Liver (tissue), 9 donors: ENCODE measurements around the gene NAV2. TPM values are rescaled to one million over a fixed set of nuclear protein-coding genes. Genes with fewer than 3 reads are reported as not detected.

ENCODE experiments used
- DNase-seq: peaks from one replicate; pipeline ENCODE4 v3.0.0-alpha.2; 2017; ENCODE audit warnings: low spot score
- H3K27ac ChIP-seq, 2 donors: one replicate each; pipeline ENCODE4 v1.7.0; 2013; ENCODE audit warnings: inconsistent platforms in 2 of 2, low read length in 2 of 2, control low read depth in 1 of 2, low read depth in 1 of 2, mild to moderate bottlenecking in 1 of 2
- H3K27me3 ChIP-seq, 4 donors: one replicate each; pipeline versions ENCODE4 v1.6.1 to v1.7.0; 2013; ENCODE audit warnings: low read length in 3 of 4, inconsistent platforms in 1 of 4, mild to moderate bottlenecking in 1 of 4, moderate library complexity in 1 of 4; ENCODE audit not compliant: control insufficient read depth in 4 of 4, insufficient read depth in 4 of 4
- H3K36me3 ChIP-seq, 4 donors: one replicate each; pipeline versions ENCODE4 v1.6.1 to v1.7.0; 2013; ENCODE audit warnings: low read length in 3 of 4, mild to moderate bottlenecking in 3 of 4, low read depth in 1 of 4, moderate library complexity in 1 of 4; ENCODE audit not compliant: control insufficient read depth in 4 of 4, insufficient read depth in 3 of 4
- H3K4me1 ChIP-seq, 4 donors: one replicate each; pipeline versions ENCODE4 v1.6.1 to v1.7.0; 2013; ENCODE audit warnings: low read length in 3 of 4, mild to moderate bottlenecking in 3 of 4, moderate library complexity in 1 of 4; ENCODE audit not compliant: control insufficient read depth in 4 of 4, insufficient read depth in 4 of 4
- H3K4me3 ChIP-seq, 3 donors: one replicate each; pipeline versions ENCODE4 v1.6.1 to v1.7.0; 2013; ENCODE audit warnings: low read length in 3 of 3, control low read depth in 1 of 3, low read depth in 1 of 3, mild to moderate bottlenecking in 1 of 3
- H3K9ac ChIP-seq, 2 donors: one replicate each; pipeline ENCODE4 v1.7.0; 2013; ENCODE audit warnings: low read length in 2 of 2, mild to moderate bottlenecking in 2 of 2, moderate library complexity in 2 of 2, control low read depth in 1 of 2, low read depth in 1 of 2
- H3K9me3 ChIP-seq, 4 donors: one replicate each; pipeline versions ENCODE4 v1.6.1 to v1.7.0; 2013; ENCODE audit warnings: low read length in 3 of 4; ENCODE audit not compliant: control insufficient read depth in 4 of 4
- ATF3 ChIP-seq: IDR thresholded peaks from 2 replicates; pipeline ENCODE4 v1.6.1; 2016; ENCODE audit warnings: antibody characterized with exemption
- EGR1 ChIP-seq, 2 donors: IDR thresholded peaks; 2 replicates each; pipeline ENCODE4 v1.6.1; 2016 to 2018; ENCODE audit warnings: antibody characterized with exemption in 2 of 2, low read depth in 2 of 2
- FOXA1 ChIP-seq: IDR thresholded peaks from 2 replicates; pipeline ENCODE4 v1.6.1; 2016; ENCODE audit warnings: antibody characterized with exemption
- FOXA2 ChIP-seq: IDR thresholded peaks from 2 replicates; pipeline ENCODE4 v1.6.1; 2016; ENCODE audit warnings: antibody characterized with exemption
- GABPA ChIP-seq, 2 donors: IDR thresholded peaks in 1 of 2; conservative IDR thresholded peaks in 1 of 2; 2 replicates each; pipeline ENCODE4 v1.6.1; 2016; ENCODE audit warnings: antibody characterized with exemption in 2 of 2, mild to moderate bottlenecking in 1 of 2, moderate library complexity in 1 of 2
- HNF4A ChIP-seq, 2 donors: conservative IDR thresholded peaks; 2 replicates each; pipeline ENCODE4 v1.6.1; 2016; ENCODE audit warnings: antibody characterized with exemption in 2 of 2, mild to moderate bottlenecking in 2 of 2
- HNF4G ChIP-seq: IDR thresholded peaks from 2 replicates; pipeline ENCODE4 v1.6.1; 2016; ENCODE audit warnings: antibody characterized with exemption
- JUND ChIP-seq, 2 donors: IDR thresholded peaks; 2 replicates each; pipeline ENCODE4 v1.6.1; 2016; ENCODE audit warnings: antibody characterized with exemption in 2 of 2
- NR2F2 ChIP-seq: IDR thresholded peaks from 2 replicates; pipeline ENCODE4 v1.6.1; 2016; ENCODE audit warnings: antibody characterized with exemption
- RAD21 ChIP-seq, 2 donors: IDR thresholded peaks; 2 replicates each; pipeline ENCODE4 v1.6.1; 2016; ENCODE audit warnings: antibody characterized with exemption in 2 of 2, mild to moderate bottlenecking in 2 of 2
- RXRA ChIP-seq, 2 donors: IDR thresholded peaks; 2 replicates each; pipeline ENCODE4 v1.6.1; 2017 to 2018; ENCODE audit warnings: antibody characterized with exemption in 2 of 2, mild to moderate bottlenecking in 1 of 2
- TAF1 ChIP-seq: conservative IDR thresholded peaks from 2 replicates; pipeline ENCODE4 v1.6.1; 2016; ENCODE audit warnings: antibody characterized with exemption, mild to moderate bottlenecking
- YY1 ChIP-seq: IDR thresholded peaks from 2 replicates; pipeline ENCODE4 v1.6.1; 2016; ENCODE audit warnings: antibody characterized with exemption, mild to moderate bottlenecking
- ZBTB33 ChIP-seq: IDR thresholded peaks from 2 replicates; pipeline ENCODE4 v1.6.1; 2016; ENCODE audit warnings: antibody characterized with exemption
- WGBS: extraction: QIAGEN DNeasy Blood & Tissue Kit; methylation state at CpG from one replicate; pipeline ENCODE4 v1.1.7; 2013; 5-methylcytosine and 5-hydroxymethylcytosine counted together
- polyA plus RNA-seq, 2 donors: library from polyadenylated mRNA; stranded (reverse) in 1 of 2; unstranded in 1 of 2; fragments of 200-250 nt in 1 of 2; fragments of >200 nt in 1 of 2; fragmentation: Nextera tagmentation in 1 of 2; extraction: Ambion mirVana in 1 of 2; gene quantifications; one replicate each; pipeline versions ENCODE4 v1.2.1 to v1.2.3, GENCODE V29; 2013 to 2015
- total RNA-seq, 2 donors: library from RNA; depleted of rRNA; stranded (reverse); fragments of >200 nt; gene quantifications; one replicate each; pipeline ENCODE4 v1.2.3, GENCODE V29; 2014
- TF ChIP-seq, protein P1 (sequence below): IDR thresholded peaks from 2 replicates; pipeline ENCODE4 v1.6.1; 2016; ENCODE audit warnings: antibody characterized with exemption, mild to moderate bottlenecking
- TF ChIP-seq, protein P2 (sequence below): IDR thresholded peaks from 2 replicates; pipeline ENCODE4 v1.6.1; 2016; ENCODE audit warnings: antibody characterized with exemption
- TF ChIP-seq, protein P3 (sequence below): fragments of 150-350 bp; IDR thresholded peaks from 2 replicates; pipeline ENCODE4 v1.5.1; 2017; ENCODE audit warnings: improper control_type of control experiment, low read depth, low read length; ENCODE audit not compliant: missing input control
- donor health status: healthy.
- donor health status: healthy.
- donor health status: healthy.
- donor health status: healthy.
- donor health status: healthy.

The NAV2 gene
- total and polyA plus RNA-seq, 4 donors: 6.3 to 20.5 (median 11.6) TPM

- Histone ChIP-seq H3K27ac (no peak overlapping the region), H3K9me3 (no peaks in the 10 kb centered on the region), H3K4me1 (peaks cover 0 to 16% (median 8%) of the 10 kb centered on the region in 4 donors), H3K36me3 (peaks cover 0 to 3% (median 0%) of the 10 kb centered on the region in 4 donors), H3K4me3 (no peak overlapping the region), H3K9ac (no peak overlapping the region), H3K27me3 (no peaks in the 10 kb centered on the region)
- TF ChIP-seq FOXA1 (no peak), RXRA (IDR thresholded peaks at IDR 0.05) (no peak), TAF1 (no peak), RAD21 (IDR thresholded peaks at IDR 0.05) (no peak), ATF3 (no peak), YY1 (no peak), JUND (IDR thresholded peaks at IDR 0.05) (no peak), HNF4A (conservative IDR thresholded peaks at IDR 0.05) (no peak), ZBTB33 (no peak), FOXA2 (no peak), HNF4G (no peak), EGR1 (IDR thresholded peaks at IDR 0.05; ENCODE audit: low read depth in 2 of 2) (no peak), NR2F2 (no peak)
- TF ChIP-seq, protein P1, sequence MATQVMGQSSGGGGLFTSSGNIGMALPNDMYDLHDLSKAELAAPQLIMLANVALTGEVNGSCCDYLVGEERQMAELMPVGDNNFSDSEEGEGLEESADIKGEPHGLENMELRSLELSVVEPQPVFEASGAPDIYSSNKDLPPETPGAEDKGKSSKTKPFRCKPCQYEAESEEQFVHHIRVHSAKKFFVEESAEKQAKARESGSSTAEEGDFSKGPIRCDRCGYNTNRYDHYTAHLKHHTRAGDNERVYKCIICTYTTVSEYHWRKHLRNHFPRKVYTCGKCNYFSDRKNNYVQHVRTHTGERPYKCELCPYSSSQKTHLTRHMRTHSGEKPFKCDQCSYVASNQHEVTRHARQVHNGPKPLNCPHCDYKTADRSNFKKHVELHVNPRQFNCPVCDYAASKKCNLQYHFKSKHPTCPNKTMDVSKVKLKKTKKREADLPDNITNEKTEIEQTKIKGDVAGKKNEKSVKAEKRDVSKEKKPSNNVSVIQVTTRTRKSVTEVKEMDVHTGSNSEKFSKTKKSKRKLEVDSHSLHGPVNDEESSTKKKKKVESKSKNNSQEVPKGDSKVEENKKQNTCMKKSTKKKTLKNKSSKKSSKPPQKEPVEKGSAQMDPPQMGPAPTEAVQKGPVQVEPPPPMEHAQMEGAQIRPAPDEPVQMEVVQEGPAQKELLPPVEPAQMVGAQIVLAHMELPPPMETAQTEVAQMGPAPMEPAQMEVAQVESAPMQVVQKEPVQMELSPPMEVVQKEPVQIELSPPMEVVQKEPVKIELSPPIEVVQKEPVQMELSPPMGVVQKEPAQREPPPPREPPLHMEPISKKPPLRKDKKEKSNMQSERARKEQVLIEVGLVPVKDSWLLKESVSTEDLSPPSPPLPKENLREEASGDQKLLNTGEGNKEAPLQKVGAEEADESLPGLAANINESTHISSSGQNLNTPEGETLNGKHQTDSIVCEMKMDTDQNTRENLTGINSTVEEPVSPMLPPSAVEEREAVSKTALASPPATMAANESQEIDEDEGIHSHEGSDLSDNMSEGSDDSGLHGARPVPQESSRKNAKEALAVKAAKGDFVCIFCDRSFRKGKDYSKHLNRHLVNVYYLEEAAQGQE: no peak
- TF ChIP-seq, protein P2, sequence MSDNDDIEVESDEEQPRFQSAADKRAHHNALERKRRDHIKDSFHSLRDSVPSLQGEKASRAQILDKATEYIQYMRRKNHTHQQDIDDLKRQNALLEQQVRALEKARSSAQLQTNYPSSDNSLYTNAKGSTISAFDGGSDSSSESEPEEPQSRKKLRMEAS: no peak
- TF ChIP-seq, protein P3, sequence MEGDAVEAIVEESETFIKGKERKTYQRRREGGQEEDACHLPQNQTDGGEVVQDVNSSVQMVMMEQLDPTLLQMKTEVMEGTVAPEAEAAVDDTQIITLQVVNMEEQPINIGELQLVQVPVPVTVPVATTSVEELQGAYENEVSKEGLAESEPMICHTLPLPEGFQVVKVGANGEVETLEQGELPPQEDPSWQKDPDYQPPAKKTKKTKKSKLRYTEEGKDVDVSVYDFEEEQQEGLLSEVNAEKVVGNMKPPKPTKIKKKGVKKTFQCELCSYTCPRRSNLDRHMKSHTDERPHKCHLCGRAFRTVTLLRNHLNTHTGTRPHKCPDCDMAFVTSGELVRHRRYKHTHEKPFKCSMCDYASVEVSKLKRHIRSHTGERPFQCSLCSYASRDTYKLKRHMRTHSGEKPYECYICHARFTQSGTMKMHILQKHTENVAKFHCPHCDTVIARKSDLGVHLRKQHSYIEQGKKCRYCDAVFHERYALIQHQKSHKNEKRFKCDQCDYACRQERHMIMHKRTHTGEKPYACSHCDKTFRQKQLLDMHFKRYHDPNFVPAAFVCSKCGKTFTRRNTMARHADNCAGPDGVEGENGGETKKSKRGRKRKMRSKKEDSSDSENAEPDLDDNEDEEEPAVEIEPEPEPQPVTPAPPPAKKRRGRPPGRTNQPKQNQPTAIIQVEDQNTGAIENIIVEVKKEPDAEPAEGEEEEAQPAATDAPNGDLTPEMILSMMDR: no peak
- WGBS: 95% methylated on average over 4 of the region's 4 CpGs
- no peak for DNase-seq
Measured at GRCh38 chr11:19974886-19975285, 262.2 kb downstream of the NAV2 start.

DNA sequence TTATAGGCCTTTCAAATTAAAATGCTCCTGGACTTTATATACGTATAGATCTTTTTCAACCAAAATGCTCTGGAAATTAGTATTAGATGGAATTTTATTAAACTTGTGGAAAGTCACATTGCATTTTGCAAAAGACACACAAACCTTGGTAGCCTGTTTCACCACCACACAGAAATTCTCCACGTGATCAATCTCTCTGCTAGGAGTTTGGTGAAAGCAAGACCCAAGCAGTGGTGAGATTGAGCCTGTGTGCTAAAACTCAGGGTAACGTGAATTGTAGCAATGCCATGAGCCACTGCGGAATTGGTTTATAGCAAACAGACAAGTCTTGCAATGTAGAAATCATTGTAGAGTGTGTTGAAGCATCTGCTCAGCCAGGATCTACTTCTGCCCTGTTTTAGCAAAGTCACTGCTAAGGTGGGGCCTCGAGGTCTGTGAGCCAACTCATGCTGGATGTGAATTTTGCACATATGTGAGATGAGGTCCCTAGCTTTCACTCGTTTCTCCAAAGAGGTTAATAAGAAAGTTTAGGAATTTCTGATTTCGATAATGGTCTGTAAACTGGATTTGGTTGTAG is 262.9 kb downstream of the NAV2 start:
- Histone ChIP-seq H3K36me3 (peaks cover 0 to 3% (median 0%) of the 10 kb centered on the region in 4 donors), H3K27ac (no peak overlapping the region), H3K9me3 (no peaks in the 10 kb centered on the region), H3K4me3 (no peak overlapping the region), H3K9ac (no peak overlapping the region), H3K27me3 (no peaks in the 10 kb centered on the region), H3K4me1 (peaks cover 0 to 21% (median 8%) of the 10 kb centered on the region in 4 donors)
- whole genome bisulfite sequencing: 86% methylated on average over 7 of the region's 7 CpGs
- no peak for DNase-seq
- TF ChIP-seq ATF3 (no peak), FOXA2 (no peak), ZBTB33 (no peak), HNF4A (conservative IDR thresholded peaks at IDR 0.05) (no peak), TAF1 (no peak), EGR1 (IDR thresholded peaks at IDR 0.05; ENCODE audit: low read depth in 2 of 2) (no peak), GABPA (IDR thresholded peaks at IDR 0.05 in 1 of 2, conservative IDR thresholded peaks at IDR 0.05 in 1 of 2) (no peak)
- TF ChIP-seq, protein P2: no peak
- TF ChIP-seq, protein P1: no peak
